ENCODE results near the gene RRAS2. TPM values are rescaled to one million over a fixed set of nuclear protein-coding genes. Genes with fewer than 3 reads are reported as not detected.

The RRAS2 gene
- total and polyA plus RNA-seq, 9 of the 15 experiments (the other 6 are each of a cell fraction or from before 2014, with no cell fraction given), result 9.4 to 47.5 (median 37.6) TPM

DNA sequence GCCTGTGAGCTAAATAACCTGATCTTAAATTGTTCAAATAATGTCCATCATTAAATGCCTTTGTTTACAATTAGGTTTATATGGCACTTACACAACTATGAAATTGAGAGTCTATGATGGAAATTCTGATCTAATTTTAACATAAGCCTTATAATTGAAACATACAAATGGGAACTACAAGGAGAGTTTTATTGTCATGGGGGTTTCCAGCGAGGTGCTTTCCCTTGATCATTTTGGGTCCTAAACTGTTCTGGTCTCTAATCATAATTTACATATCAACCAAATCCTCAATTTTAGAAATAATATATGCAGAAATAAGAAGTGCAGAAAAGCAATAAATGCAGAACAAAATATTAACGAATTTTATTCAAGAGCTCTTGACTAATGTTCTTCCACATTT, 44.9 kb downstream of the RRAS2 start:
- in situ Hi-C loops (cut with MboI) (no loop called here), intact Hi-C loops (cut with micrococcal nuclease) (no loop called here)
- no peak overlapping the region for H3K27ac ChIP-seq (ENCODE audit: extremely low read depth, low read depth, low read length)
- no peak overlapping the region for H2AFZ ChIP-seq (ENCODE audit: low read depth, low read length)
- H3K9me3 ChIP-seq (replicated peaks; ENCODE audit: control insufficient read depth, insufficient read depth, low read depth, low read length), result no peaks in the 10 kb centered on the region
- POLR2A ChIA-PET, result interaction anchor here (1.8 kb wide), 1 partner anchor 16 kb away, joined by 3 read pairs; no protein-coding TSS in a partner anchor
- CTCF ChIA-PET (ENCODE audit: low intra/inter-chr PET ratio), result no interaction called here
- no peak for TF ChIP-seq ZSCAN29 (IDR thresholded peaks at IDR 0.05)
- TF ChIP-seq, protein P1, sequence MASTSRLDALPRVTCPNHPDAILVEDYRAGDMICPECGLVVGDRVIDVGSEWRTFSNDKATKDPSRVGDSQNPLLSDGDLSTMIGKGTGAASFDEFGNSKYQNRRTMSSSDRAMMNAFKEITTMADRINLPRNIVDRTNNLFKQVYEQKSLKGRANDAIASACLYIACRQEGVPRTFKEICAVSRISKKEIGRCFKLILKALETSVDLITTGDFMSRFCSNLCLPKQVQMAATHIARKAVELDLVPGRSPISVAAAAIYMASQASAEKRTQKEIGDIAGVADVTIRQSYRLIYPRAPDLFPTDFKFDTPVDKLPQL (IDR thresholded peaks at IDR 0.05; ENCODE audit: extremely low read depth, insufficient read length), result no peak
- no peak for TF ChIP-seq RBM34 (IDR thresholded peaks at IDR 0.05; ENCODE audit: borderline replicate concordance, insufficient read depth, low read length)
- TF ChIP-seq KLF1 (tag; IDR thresholded peaks at IDR 0.05), result no peak
- TF ChIP-seq PYGO2 (tag; IDR thresholded peaks at IDR 0.05), result no peak
- TF ChIP-seq, protein P2, sequence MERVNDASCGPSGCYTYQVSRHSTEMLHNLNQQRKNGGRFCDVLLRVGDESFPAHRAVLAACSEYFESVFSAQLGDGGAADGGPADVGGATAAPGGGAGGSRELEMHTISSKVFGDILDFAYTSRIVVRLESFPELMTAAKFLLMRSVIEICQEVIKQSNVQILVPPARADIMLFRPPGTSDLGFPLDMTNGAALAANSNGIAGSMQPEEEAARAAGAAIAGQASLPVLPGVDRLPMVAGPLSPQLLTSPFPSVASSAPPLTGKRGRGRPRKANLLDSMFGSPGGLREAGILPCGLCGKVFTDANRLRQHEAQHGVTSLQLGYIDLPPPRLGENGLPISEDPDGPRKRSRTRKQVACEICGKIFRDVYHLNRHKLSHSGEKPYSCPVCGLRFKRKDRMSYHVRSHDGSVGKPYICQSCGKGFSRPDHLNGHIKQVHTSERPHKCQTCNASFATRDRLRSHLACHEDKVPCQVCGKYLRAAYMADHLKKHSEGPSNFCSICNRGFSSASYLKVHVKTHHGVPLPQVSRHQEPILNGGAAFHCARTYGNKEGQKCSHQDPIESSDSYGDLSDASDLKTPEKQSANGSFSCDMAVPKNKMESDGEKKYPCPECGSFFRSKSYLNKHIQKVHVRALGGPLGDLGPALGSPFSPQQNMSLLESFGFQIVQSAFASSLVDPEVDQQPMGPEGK (CRISPR knock-in tag; IDR thresholded peaks at IDR 0.05; ENCODE audit: borderline replicate concordance), result no peak
- no peak for TF ChIP-seq SIRT6 (IDR thresholded peaks at IDR 0.05; ENCODE audit: low read depth, low read length)
- no peak for TF ChIP-seq PCBP1 (IDR thresholded peaks at IDR 0.05; ENCODE audit: low read depth, low read length, poor library complexity, severe bottlenecking)
- no peak for TF ChIP-seq MAFF (IDR thresholded peaks at IDR 0.05; ENCODE audit: low read length)
- no peak for TF ChIP-seq SIN3A (IDR thresholded peaks at IDR 0.05; ENCODE audit: borderline replicate concordance in 2 of 2, control insufficient read depth in 1 of 2, low read depth in 2 of 2, low read length in 2 of 2)
- no peak for TF ChIP-seq SRSF9 (IDR thresholded peaks at IDR 0.05; ENCODE audit: borderline replicate concordance, low read depth, low read length)
- no peak for TF ChIP-seq BHLHE40 (IDR thresholded peaks at IDR 0.05; ENCODE audit: low read length)
- TF ChIP-seq, protein P3, sequence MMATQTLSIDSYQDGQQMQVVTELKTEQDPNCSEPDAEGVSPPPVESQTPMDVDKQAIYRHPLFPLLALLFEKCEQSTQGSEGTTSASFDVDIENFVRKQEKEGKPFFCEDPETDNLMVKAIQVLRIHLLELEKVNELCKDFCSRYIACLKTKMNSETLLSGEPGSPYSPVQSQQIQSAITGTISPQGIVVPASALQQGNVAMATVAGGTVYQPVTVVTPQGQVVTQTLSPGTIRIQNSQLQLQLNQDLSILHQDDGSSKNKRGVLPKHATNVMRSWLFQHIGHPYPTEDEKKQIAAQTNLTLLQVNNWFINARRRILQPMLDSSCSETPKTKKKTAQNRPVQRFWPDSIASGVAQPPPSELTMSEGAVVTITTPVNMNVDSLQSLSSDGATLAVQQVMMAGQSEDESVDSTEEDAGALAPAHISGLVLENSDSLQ (IDR thresholded peaks at IDR 0.05), result no peak
- peaks cover 42% of the 10 kb centered on the region; the same call in 2 of the 3 replicates for H3K79me2 ChIP-seq (ENCODE audit: control insufficient read depth, insufficient read depth, low read length)
- no peak overlapping the region for H3K4me3 ChIP-seq
- H4K20me1 ChIP-seq (replicated peaks; ENCODE audit: control insufficient read depth, insufficient read depth, low read length), result 0 out of 2 replicates have a peak, but pooled peaks cover 14% of the 10 kb centered on the region
- no peaks in the 10 kb centered on the region for H3K27me3 ChIP-seq (ENCODE audit: control insufficient read depth in 2 of 2, insufficient read depth in 2 of 2, low read length in 2 of 2)
- no peak for FAIRE-seq
- DNase-seq (ENCODE audit: extremely low read depth in 1 of 4, low spot score in 3 of 4), result no peak
- H3K9me1 ChIP-seq (ENCODE audit: control insufficient read depth, insufficient read depth, low read length), result no peaks in the 10 kb centered on the region
- H3K4me2 ChIP-seq (ENCODE audit: insufficient read depth, low read length), result no peak overlapping the region
- H3K4me1 ChIP-seq (replicated peaks in 1 of 2; ENCODE audit: control insufficient read depth in 2 of 2, insufficient read depth in 2 of 2, low read length in 2 of 2), result peaks cover 0 to 3% of the 10 kb centered on the region in 2 experiments; a peak in 1 of 5 replicates
- 30% methylated on average over 2 of the region's 2 CpGs for WGBS (ENCODE audit: insufficient coverage, low coverage, missing lambda C conversion rate)
- BruUV-seq (replicated peaks), result no TSS peak
- H3K36me3 ChIP-seq (ENCODE audit: control insufficient read depth, insufficient read depth, low read length), result no peaks in the 10 kb centered on the region
- H3K9ac ChIP-seq (ENCODE audit: insufficient read depth in 1 of 2, low read depth in 2 of 2, low read length in 2 of 2), result no peak overlapping the region
- ATAC-seq, result no peak
